ENCODE results near the gene SRD5A1.

SRD5A1 gene

DNA sequence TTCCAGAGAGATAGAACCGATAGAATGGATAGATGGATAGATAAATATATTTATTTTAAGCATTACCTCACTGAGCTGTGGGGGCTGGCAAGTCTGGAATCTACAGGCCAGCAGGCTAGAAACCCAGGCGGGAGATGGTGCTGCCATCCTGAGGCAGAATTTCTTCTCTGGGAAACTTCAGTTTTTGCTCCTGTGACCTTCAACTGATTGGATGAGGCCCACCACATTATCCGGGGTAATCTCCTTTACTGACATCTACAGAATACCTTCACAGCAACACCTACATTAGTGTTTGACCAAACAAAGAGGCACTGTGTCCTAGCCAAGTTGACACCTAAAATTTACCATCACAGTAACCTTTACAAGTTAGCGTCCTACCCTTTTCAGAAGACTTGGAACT, 50.8 kb downstream of the SRD5A1 start:
- no peak for DNase-seq (ENCODE audit: low spot score)

DNA sequence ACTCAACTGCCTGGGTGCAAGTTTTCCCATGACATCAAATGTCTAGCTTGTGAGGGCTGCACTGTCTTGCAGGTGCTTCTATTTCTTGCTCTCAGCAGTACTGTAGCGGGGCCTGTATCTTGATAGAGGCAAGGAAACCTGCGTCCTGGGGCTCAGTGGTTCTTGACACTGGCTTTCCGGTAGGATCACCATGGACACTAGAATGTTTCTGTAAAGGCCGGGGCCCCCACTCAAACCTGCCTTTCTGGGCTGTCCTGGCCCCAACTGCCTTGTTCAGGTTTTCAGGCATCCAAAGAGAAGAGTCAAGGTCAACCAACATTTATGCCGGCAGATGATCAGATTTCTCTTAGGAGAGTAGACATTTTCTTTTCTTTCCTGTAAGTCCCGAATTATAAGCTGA, 53.3 kb downstream of the SRD5A1 start:
- DNase-seq (ENCODE audit: low spot score): no peak

DNA sequence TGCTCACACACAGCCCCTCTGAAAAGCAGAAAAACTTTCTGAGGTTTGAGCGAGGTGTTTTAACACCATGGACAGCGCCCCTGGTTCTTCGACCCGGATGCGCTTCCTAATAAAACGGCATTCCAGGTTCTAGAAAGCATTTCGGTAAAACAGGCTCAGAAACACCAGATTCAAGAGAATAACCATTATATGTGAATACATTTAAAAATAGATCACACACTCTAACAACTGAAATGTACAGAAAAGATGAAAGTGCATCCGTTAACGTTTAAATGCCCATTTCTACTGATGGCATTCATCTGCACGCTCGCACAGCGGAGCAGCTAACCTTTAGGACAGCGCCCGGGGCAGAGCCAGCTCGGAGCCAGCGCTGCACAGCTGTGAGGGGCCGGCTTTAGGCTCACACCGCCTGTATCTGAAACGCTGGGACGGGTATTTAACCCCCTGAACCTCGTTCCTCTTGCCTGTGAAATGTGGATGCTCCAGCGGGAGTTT, 53.7 kb downstream of the SRD5A1 start:
- no peak for DNase-seq (ENCODE audit: low spot score)

DNA sequence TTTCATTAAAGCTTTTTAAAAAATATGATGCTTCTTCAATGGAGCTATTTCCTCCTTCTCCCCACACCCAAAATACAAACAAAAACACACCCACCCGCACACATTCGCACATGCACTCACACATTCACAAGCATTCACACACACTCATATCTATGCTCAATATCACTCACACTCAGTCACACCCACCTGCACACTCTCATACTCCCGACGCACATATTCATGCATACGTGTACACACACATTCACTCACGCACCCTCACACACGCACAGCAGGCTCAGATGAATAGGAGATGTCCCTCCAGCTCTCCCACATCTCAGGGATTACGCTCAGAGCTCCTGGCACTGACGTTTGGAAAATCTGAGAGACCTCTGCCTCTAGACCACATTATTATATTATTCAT, 54.3 kb downstream of the SRD5A1 start:
- DNase-seq (ENCODE audit: low spot score): no peak

DNA sequence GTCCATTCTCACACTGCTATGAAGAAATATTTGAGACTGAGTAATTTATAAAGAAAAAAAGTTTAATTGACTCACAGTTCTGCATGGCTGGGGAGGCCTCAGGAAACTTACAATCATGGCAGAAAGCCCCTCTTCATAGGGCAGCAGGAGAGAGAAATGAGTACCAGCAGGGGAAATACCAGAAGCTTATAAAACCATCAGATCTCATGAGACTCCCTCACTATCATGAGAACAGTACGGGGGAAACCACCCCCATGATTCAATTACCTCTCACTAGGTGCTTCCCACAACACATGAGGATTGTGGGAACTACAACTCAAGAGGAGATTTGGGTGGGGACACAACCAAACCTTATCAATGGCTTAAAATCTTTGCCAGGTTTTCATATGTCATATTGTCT, 59.7 kb downstream of the SRD5A1 start:
- no peak for DNase-seq (ENCODE audit: low spot score)

DNA sequence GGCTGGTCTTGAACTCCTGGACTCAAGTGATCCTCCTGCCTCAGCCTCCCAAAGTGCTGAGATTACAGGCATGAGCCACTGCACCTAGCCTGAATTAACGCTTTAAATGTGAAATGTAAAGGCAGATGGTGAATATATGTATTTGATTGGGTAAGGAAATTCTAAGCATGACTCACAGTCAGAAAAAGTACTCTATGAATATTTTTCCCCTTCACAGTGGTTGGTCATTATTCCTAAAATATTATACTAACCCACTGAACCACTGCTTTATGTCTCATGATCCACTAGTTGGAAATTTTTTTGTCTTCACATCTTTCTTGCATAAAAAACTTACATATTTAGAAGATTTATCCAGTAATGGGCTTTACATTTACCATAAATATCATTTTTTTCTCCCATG, 65.5 kb downstream of the SRD5A1 start:
- no peak for DNase-seq (ENCODE audit: low spot score)

DNA sequence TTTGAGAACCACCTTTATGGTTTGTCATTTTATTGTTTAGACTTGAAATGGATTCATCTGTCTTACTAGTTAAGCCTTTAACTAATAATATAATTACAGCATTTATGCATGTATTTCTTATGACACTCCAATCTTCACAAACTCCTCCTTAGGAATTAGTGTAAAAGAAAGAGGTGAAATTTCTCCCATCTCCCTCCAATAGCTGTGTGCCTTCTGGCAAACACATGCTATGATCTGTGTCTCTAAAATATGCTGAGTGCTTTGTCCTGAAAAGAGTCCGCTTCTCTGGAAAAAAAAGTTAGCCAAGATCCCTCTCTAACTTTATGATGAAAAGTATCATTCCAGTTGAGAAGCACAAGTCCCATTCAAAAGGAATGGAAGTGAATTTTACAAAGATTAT, 66.1 kb downstream of the SRD5A1 start:
- no peak for DNase-seq (ENCODE audit: low spot score)

DNA sequence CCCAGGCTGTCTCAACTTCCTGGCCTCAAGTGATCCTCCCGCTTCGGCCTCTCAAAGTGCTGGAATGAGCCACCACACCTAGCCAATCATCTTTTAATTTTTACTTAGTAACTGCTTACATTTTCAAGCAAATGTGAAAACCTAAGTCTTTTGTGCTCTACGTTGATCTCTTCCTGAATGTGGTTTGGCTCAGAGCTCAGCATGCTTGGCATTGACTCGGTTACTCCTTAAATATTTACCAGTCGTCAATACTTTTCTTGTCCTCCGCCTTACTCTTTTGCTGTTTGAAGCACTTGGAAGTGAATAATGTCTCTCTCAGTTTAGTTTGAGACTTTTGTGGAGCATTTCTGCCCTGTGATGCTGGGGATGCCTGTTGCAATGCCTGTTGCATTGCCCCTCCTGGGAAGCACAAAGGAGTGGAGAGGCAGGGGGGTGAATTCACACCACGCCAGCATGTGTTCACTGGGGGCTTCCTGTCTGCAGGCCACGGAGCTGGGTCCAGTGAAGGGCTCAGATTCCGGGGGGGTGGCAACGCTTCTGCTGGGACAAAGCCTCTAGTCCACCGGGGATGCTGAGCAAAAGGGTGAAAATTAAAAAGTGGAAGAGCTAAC, 66.9 kb downstream of the SRD5A1 start:
- DNase-seq (ENCODE audit: low spot score): no peak

DNA sequence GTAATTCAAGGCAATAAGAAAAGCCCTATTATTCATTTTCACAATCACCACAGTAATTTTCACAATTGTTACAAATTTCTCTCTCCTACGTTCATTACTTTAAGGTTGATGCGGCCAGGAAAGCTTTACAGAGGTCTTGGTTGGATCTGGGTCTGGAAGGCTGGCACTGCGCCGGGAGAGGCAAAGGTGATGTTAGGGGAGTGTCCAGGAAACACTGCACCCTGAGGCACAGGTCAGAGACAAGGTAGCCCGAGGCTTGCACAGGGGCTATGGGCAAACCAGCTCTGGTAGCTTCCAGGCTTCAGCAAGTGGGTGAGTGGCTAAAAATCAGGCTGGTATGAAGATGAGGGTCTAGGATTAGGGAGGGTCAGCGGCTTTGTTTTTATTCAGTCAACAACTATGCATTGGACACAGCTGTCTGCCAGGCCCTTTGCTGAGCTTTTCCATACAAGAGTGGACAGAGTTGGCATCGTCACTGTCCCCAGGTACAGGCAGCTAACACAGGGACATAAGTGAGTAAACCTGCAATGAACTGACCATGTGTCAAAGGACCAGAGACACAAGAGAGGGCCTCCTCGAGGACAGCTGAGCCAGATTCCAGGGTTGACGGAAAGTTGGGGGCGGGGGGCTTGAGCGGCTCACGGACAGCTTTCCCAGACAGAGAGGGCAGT, 67.6 kb downstream of the SRD5A1 start:
- DNase-seq (ENCODE audit: low spot score): no peak

DNA sequence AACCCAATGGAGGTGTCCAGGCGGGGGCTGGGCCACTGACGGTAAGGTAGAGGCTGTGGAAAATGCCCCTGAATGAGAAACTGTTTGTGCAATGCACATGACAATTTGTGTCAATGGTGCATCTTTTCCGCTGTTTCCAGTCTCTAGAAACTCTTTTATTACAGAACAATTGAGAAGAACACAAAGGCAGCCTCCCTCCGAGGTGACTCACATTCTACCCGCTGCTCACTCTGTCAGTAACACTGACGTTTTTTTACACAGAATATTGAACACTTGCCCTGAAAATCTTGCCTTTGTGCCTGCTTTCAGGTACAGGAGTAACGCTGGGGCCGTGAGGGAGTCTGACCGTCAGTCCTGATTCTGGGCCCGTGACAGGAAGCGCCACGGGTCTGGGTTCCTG, 68.3 kb downstream of the SRD5A1 start:
- no peak for DNase-seq (ENCODE audit: low spot score)

DNA sequence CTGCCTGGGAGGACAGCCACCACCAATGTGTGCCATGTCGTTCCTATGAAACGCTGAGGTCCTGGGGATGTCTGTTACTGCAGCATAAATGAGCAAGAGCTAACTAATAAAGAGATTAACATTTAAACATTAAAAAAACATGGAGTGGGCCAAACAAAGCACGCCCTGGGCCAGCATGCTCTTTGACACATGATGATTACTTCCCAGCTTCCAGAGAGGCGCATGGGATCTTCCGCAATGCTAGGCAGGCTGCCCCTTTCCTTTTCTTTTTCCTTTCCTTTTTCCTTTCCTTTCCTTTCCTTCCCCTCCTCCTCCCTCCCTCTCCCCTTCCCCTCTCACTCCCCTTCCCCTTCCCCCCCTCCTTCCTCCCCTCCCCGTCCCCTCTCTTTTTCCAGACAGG, 69.4 kb downstream of the SRD5A1 start:
- DNase-seq (ENCODE audit: low spot score): no peak

DNA sequence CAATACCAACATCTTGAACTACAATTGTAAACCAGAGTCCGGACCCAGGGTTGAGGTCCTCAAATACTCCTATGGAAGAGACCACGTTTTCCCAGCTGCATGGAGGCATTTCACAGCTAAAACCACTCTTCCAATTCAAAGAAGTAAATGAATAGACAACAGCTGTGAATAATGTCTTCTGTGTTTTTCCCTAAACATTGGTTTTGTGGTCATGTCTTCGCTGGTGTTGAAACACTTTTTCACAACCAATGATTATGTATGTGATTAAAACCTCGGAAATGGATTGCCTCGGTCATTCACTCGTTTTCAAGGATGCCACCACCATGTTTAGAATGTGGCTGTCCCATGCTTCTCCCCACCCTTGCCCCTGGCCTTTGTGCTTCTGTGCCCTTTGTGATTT, 70.6 kb downstream of the SRD5A1 start:
- no peak for DNase-seq (ENCODE audit: low spot score)

DNA sequence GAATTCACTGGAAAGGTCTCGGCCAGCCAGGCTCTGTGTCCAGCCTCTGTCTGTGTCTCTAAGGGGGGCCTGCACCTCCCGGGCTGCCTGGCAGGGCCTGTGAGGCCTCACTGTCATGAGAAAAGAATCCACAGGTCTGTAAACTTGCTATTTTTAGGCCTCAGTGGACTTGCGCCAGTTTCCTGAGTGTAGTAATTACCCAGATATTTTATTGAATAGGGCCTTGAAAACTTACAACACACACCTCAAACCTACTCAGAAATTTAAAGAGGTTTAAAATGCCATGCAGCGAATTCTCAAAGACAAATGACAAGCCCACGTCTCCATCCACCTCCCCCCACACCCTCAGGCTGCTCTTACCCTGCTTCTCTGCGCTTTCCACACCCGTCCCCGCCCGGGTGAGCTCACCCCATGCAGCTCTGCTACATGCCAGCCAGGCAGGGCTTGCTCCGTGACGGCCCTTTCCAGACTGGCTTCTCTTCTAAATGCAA, 71.2 kb downstream of the SRD5A1 start:
- DNase-seq (ENCODE audit: low spot score): no peak

DNA sequence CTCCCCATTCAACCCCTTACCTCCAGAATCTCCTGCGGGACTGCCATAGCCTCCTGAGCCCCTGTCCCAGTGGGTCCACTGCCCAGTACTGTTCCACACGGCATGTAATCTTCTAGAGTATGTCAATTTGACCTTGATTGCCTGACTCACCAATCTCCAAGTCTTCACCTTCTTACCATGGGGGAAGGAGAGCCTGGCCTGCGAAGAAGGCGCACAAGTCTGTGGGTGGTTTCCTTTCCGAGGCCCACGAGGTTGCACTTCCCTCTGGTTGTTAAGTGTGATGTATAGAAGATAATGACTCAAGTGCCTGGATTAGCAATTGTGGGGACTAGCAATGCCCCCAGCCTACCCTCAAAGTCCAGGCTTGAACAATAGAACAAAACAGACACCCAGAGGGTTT, 71.8 kb downstream of the SRD5A1 start:
- DNase-seq (ENCODE audit: low spot score): no peak

DNA sequence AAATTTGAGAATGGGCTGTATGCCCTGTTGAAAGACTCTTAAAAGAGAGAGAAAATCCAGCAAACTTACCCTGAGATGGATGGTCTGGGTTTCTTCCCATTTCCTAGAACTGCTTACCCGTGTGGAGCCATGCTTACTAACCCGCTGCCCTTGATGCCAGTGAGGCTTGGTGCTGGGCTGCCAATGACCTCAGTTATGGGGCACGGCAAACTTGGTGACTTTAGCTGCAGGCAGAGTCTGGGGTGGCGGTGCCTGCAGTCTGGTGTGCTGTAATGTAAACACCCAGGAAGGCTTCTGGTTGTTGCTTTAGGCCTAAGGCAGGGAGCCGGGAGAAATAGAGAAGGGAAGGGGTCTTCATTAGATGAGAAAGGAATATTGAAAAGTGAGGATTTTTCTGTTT, 72.7 kb downstream of the SRD5A1 start:
- DNase-seq (ENCODE audit: low spot score): no peak

DNA sequence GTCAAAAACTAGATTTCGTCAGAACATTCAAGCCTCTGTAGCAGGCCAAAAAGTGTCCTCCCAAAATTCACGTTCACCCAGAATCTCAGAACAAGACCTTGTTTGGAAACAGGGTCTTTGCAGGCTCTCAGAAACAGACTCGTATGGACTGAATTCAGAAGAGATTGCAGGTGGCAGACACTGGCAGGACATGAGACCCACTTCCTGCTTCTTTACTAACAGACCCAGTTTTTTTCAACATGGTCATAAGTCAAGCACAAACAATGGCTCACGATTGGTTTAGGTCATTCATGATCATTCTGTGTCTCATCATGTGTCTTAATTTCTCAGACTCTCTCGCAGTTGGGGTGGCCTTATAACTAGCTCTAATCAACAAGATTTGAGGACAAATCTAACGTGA, 74.6 kb downstream of the SRD5A1 start:
- DNase-seq (ENCODE audit: low spot score): no peak

DNA sequence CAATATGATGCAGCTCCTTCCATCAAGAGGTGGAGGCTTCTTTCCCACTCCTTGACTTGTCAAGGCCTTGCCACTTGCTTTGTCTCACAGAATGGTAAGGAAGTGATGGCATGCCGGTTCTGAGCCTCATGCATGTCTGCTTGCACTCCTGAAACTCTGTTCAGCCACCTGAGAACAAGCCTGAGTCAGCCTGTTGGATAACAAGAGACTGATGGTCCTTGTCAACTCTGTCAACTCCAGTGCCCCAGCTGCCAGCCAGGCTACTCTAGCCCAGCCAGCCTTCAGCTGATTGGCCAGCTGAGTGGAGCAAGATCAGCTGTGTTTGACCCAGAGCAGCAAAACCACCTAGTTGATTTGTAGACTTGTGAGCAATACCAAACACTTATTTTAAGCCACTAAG, 75.6 kb downstream of the SRD5A1 start:
- DNase-seq (ENCODE audit: low spot score): no peak

DNA sequence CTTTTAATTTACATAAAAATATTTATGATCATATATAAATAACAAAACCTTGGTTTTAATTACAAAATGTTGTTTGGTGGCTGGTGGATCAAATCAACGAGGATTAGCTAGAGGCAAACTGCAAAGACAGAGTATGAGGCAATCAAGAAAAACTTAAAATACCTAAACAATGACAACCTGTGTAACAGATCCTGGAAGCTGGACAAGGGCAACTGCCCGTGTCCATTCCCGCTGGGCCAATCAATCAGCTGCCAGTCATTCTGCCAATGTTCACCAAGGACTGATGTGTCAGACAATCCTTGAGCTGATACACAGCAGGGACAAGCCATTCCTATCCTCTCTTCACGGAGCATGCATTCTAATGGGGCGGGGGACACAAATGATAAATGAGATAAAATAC, 76.8 kb downstream of the SRD5A1 start:
- no peak for DNase-seq (ENCODE audit: low spot score)

DNA sequence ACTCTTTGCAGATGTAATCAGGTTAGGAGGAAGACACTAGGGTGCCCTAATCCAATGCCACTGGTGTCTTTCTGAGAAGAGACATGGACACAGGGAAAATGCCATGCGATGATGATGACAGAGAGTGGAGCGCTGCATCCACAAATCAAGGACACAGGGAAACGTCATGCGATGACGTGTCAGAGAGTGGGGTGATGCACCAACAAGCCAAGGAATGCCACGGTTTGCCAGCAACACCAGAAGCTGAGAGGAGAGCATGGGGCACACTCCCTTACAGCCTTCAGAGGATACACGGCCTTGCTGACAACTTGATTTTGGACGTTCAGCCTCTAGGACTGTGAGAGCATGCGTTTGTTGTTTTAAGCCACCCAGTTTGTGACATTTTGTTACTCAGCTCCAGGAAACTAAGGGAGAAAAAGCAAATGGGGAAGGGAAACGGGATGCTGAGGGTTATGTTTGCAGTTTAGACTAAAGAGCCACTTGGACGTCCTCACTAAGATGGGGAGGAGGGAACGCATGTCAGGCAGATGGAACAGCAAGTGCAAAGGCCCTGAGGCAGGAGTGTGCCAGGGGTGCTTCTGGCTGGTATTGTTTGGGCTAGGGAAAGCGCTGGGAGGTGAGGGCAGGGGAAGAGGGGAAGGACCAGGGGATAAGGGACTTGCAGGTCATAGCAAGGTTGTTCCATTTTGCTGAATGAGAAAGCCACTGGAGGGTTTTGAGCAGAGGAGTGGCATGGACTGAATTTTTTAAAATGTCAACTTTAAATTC, 77.5 kb downstream of the SRD5A1 start:
- no peak for DNase-seq (ENCODE audit: low spot score)

DNA sequence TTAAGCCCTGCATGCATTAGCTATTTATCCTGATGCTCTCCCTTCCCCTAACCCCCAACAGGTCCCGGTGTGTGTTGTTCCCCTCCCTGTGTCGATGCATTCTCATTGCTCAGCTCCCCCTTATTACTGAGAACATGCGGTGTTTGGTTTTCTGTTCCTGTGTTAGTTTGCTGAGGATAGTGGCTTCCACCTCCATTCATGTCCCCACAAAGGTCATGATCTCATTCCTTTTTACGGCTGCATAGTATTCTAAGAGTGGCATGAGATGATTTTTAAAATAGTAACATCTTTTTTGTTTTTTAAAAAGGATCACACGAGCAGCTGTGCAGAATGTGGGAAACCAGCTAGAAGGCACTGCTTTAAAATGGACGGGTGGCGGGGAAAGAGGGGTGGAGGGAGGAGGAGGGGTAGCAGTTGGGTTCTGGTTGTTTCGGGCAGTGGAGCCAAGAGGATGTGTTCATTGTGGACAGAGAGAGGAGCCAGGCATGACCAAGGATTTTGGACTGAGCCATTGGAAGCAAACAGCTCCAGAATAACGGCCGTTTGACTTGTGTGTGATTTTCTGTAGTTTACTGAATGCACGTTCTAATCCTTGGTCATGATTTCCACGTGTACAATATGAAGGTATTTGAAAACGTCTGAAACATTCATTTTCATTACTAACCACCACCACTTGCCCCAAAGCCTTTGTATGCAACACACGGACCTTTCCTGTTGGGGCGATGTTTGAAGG, 78.3 kb downstream of the SRD5A1 start:
- DNase-seq (ENCODE audit: low spot score): no peak

DNA sequence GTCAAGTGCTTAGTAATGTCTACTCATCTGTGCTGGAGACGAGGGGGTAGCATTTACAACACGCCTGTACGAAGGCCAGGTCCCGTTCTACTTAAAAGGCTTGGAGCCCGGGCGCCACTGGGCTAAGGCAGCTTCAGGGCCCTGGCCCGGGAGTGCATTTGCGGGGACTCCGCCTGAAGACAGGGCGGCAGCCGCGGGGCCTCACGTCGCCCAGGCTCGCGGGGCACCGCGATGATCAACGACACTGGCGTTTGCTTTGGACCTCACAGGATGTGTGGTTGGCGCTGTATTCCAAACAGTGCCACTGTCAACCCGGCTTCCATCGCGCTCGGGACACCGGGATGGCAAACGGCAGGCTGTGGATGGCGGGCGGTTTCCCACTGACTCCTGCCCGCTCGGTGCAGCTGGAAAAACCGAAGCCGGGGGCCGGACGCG, 78.9 kb downstream of the SRD5A1 start:
- DNase-seq (ENCODE audit: low spot score): peak; percentile 78

DNA sequence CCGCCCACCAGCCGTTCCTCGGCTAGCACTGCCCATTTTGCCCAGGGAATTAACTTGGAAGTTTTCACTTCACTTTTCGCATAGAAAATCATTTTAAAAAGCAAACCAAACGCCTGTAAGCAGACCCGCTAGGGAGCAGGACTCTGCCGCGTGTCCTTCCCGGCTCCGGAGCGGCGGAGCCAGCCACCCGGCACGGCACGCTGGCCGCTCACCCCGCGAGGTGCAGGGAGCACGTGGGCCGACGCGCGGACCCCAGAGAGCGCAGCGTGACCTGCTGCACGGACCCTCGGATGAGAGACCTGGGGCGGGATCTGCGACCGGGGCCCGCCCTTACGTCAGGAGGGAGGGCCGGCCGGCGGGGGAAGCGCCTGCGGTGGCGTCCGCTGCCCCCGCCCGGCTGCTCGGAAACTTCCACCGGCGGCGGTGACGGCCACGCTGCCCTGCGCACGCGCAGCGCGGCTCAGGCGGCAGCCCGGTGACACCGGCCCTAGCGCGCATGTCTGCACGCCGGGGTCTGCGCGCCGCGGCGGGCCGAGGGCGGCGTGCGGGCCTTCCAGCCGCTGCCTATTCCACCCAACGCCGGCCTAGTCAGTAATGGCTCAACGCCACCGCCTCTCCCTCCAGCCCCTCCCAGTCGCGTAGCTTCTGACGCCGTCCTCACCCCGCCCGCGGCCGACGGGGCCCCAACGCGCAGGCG, 79.5 kb downstream of the SRD5A1 start:
- DNase-seq (ENCODE audit: low spot score): peak; percentile 98

Data from SW480 (cell line).